Ishikawa (cell line): ENCODE measurements around the gene MIER2.

ENCODE experiments used
- CEBPB ChIP-seq: IDR thresholded peaks from 2 replicates; pipeline ENCODE4 v1.6.1; 2012
- CREB1 ChIP-seq: IDR thresholded peaks from 2 replicates; pipeline ENCODE4 v1.6.1; 2012; ENCODE audit warnings: low read depth
- EGR1 ChIP-seq: IDR thresholded peaks from 2 replicates; pipeline ENCODE4 v1.6.1; 2012
- EP300 ChIP-seq: IDR thresholded peaks from 2 replicates; pipeline ENCODE4 v1.6.1; 2012; ENCODE audit warnings: borderline replicate concordance
- FOXM1 ChIP-seq: IDR thresholded peaks from 2 replicates; pipeline ENCODE4 v1.6.1; 2012; ENCODE audit warnings: low read depth, borderline replicate concordance
- NFIC ChIP-seq: IDR thresholded peaks from 2 replicates; pipeline ENCODE4 v1.6.1; 2012
- RAD21 ChIP-seq: IDR thresholded peaks from 2 replicates; pipeline ENCODE4 v1.6.1; 2012; ENCODE audit warnings: low read depth
- TAF1 ChIP-seq: IDR thresholded peaks from 2 replicates; pipeline ENCODE4 v1.6.1; 2012; ENCODE audit warnings: low read depth, mild to moderate bottlenecking
- TCF12 ChIP-seq: IDR thresholded peaks from 2 replicates; pipeline ENCODE4 v1.6.1; 2012; ENCODE audit warnings: low read depth
- TEAD4 ChIP-seq: IDR thresholded peaks from 2 replicates; pipeline ENCODE4 v1.6.1; 2012
- YY1 ChIP-seq: IDR thresholded peaks from 2 replicates; pipeline ENCODE4 v1.6.1; 2012; ENCODE audit warnings: low read depth
- ZBTB7A ChIP-seq: IDR thresholded peaks from 2 replicates; pipeline ENCODE4 v1.6.1; 2012; ENCODE audit warnings: low read depth
- TF ChIP-seq, protein P1 (sequence below): IDR thresholded peaks from 2 replicates; pipeline ENCODE4 v1.6.1; 2012; ENCODE audit warnings: low read depth, mild to moderate bottlenecking
- TF ChIP-seq, protein P2 (sequence below): IDR thresholded peaks from 2 replicates; pipeline ENCODE4 v1.6.1; 2012
- TF ChIP-seq, protein P3 (sequence below): IDR thresholded peaks from 2 replicates; pipeline ENCODE4 v1.6.1; 2012

The MIER2 gene, protein sequence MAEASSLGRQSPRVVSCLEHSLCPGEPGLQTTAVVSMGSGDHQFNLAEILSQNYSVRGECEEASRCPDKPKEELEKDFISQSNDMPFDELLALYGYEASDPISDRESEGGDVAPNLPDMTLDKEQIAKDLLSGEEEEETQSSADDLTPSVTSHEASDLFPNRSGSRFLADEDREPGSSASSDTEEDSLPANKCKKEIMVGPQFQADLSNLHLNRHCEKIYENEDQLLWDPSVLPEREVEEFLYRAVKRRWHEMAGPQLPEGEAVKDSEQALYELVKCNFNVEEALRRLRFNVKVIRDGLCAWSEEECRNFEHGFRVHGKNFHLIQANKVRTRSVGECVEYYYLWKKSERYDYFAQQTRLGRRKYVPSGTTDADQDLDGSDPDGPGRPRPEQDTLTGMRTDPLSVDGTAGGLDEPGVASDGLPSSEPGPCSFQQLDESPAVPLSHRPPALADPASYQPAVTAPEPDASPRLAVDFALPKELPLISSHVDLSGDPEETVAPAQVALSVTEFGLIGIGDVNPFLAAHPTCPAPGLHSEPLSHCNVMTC

DNA sequence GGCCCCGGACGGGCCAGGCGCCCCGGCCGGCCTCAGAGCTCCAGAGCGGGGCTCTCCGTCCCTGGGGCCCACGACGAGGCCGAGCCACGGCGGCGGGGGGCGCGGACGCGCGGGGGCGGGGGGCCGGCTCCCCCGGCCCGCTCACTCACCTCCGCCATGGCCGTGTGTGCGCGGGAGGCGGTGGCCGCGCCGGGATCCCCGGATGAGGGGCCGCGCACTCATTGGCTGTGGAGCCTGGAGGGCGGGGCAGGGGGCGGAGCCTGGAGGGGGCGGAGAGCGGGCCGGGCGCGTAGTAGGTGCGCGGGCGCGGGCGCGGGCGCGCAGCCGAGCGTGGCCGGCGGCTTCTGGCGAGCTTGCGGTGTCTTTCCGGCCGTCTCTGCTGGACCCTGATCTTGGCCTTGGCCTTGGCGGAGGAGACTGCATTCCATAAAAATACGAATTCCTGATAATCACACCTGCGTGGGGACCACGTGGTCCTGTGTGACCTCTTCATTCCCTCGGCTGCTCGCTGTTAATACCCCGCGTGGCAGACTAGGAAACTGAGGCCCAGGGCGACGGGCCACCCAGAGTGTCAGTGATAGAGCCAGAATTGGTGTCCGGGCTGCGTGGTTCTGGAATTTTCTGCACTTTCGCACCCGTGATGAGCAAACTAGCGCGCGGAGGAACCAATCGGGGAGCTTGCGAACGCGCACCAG is at the start of gene MIER2:
MIER2 (minus strand) TSS at position 172 of the 695 bp plus-strand sequence; CDS start at position 158, 14 bp downstream.
- TF ChIP-seq NFIC (no peak), CEBPB (no peak), FOXM1 (no peak), EP300 (no peak), TEAD4 (no peak), RAD21 (no peak), ZBTB7A (no peak), CREB1 (no peak), YY1 (peak; percentile 82), TCF12 (no peak), EGR1 (peak; percentile 19; the same call in 1 of the 2 replicates), TAF1 (peak; percentile 52; the same call in 1 of the 2 replicates)
- TF ChIP-seq, protein P1, sequence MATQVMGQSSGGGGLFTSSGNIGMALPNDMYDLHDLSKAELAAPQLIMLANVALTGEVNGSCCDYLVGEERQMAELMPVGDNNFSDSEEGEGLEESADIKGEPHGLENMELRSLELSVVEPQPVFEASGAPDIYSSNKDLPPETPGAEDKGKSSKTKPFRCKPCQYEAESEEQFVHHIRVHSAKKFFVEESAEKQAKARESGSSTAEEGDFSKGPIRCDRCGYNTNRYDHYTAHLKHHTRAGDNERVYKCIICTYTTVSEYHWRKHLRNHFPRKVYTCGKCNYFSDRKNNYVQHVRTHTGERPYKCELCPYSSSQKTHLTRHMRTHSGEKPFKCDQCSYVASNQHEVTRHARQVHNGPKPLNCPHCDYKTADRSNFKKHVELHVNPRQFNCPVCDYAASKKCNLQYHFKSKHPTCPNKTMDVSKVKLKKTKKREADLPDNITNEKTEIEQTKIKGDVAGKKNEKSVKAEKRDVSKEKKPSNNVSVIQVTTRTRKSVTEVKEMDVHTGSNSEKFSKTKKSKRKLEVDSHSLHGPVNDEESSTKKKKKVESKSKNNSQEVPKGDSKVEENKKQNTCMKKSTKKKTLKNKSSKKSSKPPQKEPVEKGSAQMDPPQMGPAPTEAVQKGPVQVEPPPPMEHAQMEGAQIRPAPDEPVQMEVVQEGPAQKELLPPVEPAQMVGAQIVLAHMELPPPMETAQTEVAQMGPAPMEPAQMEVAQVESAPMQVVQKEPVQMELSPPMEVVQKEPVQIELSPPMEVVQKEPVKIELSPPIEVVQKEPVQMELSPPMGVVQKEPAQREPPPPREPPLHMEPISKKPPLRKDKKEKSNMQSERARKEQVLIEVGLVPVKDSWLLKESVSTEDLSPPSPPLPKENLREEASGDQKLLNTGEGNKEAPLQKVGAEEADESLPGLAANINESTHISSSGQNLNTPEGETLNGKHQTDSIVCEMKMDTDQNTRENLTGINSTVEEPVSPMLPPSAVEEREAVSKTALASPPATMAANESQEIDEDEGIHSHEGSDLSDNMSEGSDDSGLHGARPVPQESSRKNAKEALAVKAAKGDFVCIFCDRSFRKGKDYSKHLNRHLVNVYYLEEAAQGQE: no peak
- TF ChIP-seq, protein P2, sequence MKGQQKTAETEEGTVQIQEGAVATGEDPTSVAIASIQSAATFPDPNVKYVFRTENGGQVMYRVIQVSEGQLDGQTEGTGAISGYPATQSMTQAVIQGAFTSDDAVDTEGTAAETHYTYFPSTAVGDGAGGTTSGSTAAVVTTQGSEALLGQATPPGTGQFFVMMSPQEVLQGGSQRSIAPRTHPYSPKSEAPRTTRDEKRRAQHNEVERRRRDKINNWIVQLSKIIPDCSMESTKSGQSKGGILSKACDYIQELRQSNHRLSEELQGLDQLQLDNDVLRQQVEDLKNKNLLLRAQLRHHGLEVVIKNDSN: peak; percentile 72
- TF ChIP-seq, protein P3, sequence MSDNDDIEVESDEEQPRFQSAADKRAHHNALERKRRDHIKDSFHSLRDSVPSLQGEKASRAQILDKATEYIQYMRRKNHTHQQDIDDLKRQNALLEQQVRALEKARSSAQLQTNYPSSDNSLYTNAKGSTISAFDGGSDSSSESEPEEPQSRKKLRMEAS: peak; percentile 93

DNA sequence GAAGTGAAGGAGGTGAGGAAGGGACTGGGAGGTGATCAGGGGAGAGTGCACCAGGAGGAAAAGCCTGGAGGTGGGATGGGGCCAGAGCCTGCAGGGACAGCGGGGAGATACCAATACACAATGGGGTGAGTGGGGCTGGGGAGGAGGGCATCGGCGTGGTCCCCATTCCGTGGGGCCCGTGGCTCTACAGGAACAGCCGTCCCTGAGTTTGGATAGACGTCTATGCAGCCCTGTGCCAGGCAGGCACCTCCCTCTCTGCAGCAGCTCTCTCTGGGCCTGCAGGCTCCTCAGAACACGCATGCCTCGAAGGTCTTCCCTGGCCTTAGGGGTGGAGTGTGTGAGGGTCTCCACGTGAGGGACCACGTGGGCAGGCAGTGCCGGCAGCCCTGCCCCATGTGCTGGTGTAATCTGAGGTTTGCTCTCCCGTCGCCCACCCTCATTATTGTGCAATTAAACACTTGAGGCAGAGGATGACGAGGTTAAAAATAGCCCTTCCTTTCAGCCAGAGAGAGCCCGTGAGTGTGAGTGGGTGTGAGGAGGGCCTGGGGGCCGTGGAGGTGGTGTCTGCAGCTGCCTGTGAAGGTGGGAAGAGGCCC is 47.9 kb upstream of the MIER2 start:
- no peak for TF ChIP-seq FOXM1
- TF ChIP-seq, protein P2: no peak
- no peak for TF ChIP-seq TEAD4
- no peak for TF ChIP-seq RAD21
- no peak for TF ChIP-seq ZBTB7A
- no peak for TF ChIP-seq TAF1
- no peak for TF ChIP-seq TCF12
- no peak for TF ChIP-seq EP300
- TF ChIP-seq YY1: no peak
- TF ChIP-seq, protein P3: no peak
- no peak for TF ChIP-seq EGR1

DNA sequence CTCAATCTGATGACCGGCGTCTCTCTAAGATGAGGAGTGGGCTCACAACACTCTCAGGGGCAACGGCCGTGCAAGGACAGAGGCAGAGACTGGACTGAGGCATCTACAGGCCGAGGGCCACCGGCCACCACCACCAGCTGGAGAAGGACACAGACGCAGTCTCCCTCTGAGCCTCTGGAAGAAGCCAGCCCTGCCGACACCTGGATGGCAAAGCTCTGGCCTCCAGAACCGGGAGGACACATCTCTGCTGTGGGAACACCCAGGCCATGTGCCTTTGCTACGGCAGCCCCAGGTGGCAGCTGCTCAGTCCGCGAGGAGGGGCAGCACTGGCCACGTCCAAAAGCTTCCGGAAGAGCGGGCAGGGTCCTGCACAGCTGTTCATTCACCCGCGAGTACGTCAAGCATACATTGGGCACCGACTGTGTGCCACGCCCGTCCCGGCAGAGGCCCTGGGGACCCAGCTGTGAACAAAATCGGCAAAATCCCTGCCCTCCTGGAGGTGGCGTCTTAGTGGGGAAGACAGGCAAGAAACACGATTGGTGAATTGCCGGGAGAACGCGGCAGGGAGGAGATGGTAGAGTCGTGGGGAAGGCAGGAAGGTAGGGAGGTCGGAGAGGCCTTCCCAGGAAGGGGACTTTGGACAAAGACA is 47.3 kb upstream of the MIER2 start:
- TF ChIP-seq CREB1 (no peak), TEAD4 (no peak), FOXM1 (no peak), YY1 (no peak), TCF12 (no peak), CEBPB (no peak), NFIC (no peak), TAF1 (no peak), RAD21 (no peak), ZBTB7A (no peak), EP300 (no peak), EGR1 (no peak)
- TF ChIP-seq, protein P1: no peak
- TF ChIP-seq, protein P3: no peak
- TF ChIP-seq, protein P2: no peak

DNA sequence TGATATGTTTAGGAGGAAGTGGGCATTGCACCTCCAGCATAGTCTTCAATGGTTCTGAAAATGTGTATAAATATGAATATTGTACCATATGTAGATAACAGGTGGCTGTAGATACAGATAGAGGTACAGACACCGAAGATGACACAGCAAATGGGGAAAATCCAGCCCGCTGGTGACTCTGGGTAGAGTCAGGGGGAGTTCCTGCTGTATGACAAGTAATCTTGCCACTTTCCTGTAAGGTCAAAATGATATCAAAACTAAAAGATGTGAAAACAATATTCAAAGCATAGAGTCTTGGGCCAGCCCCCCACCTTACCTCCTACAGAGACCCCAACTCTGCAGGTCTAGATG is 46.6 kb upstream of the MIER2 start:
- TF ChIP-seq TCF12 (no peak), CEBPB (no peak), TEAD4 (no peak), RAD21 (no peak), FOXM1 (no peak), NFIC (no peak)
- TF ChIP-seq, protein P2: no peak
- TF ChIP-seq, protein P3: no peak
- TF ChIP-seq, protein P1: no peak
